Kidney epithelial cell (primary cell): ENCODE data around the gene GOLGB1. TPM values are rescaled to one million over a fixed set of nuclear protein-coding genes. Genes with fewer than 3 reads are reported as not detected.

ENCODE experiments used
- DNase-seq: peaks from one replicate; pipeline ENCODE4 v3.0.0-alpha.2; 2010; ENCODE audit warnings: low read depth
- H3K27me3 ChIP-seq: 2 replicates; pipeline ENCODE4 v1.6.0; 2011; ENCODE audit warnings: low read length; ENCODE audit not compliant: control insufficient read depth, insufficient read depth
- H3K36me3 ChIP-seq: 2 replicates; pipeline ENCODE4 v1.5.1; 2011; ENCODE audit warnings: low read length; ENCODE audit not compliant: control insufficient read depth, insufficient read depth
- H3K4me3 ChIP-seq: 2 replicates; pipeline ENCODE4 v1.5.1; 2011; ENCODE audit warnings: low read depth, mild to moderate bottlenecking, control low read depth, low read length
- total RNA-seq: library from RNA; depleted of rRNA; stranded (reverse); fragments of >200 nt; gene quantifications from 2 replicates; pipeline ENCODE4 v1.2.3, GENCODE V29; 2015
- TF ChIP-seq, protein P1 (sequence below): IDR thresholded peaks from 2 replicates; pipeline ENCODE4 v1.5.1; 2011; ENCODE audit warnings: mild to moderate bottlenecking, moderate library complexity, low read length, control low read depth, inconsistent platforms; ENCODE audit not compliant: insufficient read depth, poor library complexity, severe bottlenecking

The GOLGB1 gene
- total RNA-seq, 1 donor from 2014 or later: 34.4 TPM

- TF ChIP-seq, protein P1, sequence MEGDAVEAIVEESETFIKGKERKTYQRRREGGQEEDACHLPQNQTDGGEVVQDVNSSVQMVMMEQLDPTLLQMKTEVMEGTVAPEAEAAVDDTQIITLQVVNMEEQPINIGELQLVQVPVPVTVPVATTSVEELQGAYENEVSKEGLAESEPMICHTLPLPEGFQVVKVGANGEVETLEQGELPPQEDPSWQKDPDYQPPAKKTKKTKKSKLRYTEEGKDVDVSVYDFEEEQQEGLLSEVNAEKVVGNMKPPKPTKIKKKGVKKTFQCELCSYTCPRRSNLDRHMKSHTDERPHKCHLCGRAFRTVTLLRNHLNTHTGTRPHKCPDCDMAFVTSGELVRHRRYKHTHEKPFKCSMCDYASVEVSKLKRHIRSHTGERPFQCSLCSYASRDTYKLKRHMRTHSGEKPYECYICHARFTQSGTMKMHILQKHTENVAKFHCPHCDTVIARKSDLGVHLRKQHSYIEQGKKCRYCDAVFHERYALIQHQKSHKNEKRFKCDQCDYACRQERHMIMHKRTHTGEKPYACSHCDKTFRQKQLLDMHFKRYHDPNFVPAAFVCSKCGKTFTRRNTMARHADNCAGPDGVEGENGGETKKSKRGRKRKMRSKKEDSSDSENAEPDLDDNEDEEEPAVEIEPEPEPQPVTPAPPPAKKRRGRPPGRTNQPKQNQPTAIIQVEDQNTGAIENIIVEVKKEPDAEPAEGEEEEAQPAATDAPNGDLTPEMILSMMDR: no peak
- Histone ChIP-seq H3K36me3 (no peaks in the 10 kb centered on the region), H3K4me3 (no peak overlapping the region), H3K27me3 (no peaks in the 10 kb centered on the region)
- DNase-seq: no peak
Measured at GRCh38 chr3:121648219-121648958, 101.2 kb downstream of the GOLGB1 start.

DNA sequence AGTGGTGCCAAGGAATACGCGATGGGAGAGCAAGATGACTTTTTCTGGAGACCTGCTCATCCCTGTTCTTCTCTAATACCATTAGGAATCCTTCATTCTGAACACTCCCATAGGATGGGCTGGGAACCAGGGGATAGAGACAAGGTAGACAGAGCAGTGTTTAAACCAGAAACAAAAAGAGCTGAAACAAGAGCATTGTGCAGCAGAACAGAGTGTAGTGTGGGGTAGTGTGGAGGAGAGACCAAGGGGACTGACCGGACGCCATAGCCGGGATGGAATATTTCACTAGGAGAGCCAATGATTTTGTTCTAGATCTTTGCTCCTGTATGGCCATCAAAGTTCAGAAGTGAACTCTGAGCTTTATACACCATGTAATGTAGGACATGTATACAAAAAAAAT, 104.5 kb downstream of the GOLGB1 start:
- Histone ChIP-seq H3K36me3 (no peaks in the 10 kb centered on the region), H3K27me3 (no peaks in the 10 kb centered on the region), H3K4me3 (no peak overlapping the region)
- TF ChIP-seq, protein P1: no peak
- no peak for DNase-seq

- no peaks in the 10 kb centered on the region for H3K36me3 ChIP-seq
- no peaks in the 10 kb centered on the region for H3K27me3 ChIP-seq
- H3K4me3 ChIP-seq: no peak overlapping the region
- DNase-seq: no peak
- TF ChIP-seq, protein P1: no peak
Measured at GRCh38 chr3:121642601-121643314, 106.8 kb downstream of the GOLGB1 start.

DNA sequence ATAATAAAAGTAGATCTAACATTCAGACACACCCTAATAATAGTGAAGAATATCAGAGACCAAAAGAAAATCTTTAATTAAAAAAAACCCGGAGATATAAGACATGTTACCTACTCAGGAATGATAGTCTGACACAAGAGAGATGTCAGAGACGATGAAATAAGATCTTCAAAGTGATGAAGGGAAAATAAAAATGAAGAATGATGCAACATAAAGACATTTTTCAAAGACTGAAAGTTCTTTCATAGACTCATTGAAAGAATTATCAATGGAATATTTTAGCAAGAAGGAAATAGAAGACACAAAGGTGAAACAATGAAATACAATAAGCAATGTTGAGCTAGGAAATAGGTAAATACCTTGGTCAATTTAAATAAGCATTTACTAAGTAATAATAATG, 108.4 kb downstream of the GOLGB1 start:
- no peaks in the 10 kb centered on the region for H3K36me3 ChIP-seq
- no peak overlapping the region for H3K4me3 ChIP-seq
- TF ChIP-seq, protein P1: no peak
- DNase-seq: no peak
- H3K27me3 ChIP-seq: no peaks in the 10 kb centered on the region

DNA sequence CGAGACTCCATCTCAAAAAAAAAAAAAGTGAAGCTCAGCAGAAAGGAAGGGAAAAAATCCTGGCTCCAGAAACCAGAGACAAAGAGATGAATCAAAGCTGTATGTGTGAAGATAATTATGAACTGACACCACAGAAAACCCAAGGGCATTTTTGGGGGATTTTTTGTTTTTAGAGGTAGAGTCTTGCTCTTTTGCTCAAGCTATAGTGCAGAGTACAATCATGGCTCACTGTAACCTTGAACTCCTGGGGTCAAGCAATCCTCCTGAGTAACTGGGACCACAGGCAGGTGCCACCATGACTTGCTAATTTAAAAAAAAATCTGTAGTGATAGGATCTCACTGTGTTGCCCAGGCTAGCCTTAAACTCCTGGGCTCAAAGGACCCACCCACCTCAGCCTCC, 111.6 kb downstream of the GOLGB1 start:
- H3K36me3 ChIP-seq: no peaks in the 10 kb centered on the region
- H3K4me3 ChIP-seq: no peak overlapping the region
- TF ChIP-seq, protein P1: no peak
- H3K27me3 ChIP-seq: peaks cover 2% of the 10 kb centered on the region
- no peak for DNase-seq
